ENCODE results near the gene CA12. TPM values are rescaled to one million over a fixed set of nuclear protein-coding genes. Genes with fewer than 3 reads are reported as not detected.

Gene CA12
- total RNA-seq = 76.0 and 93.6 TPM in 2 replicates

GRCh38 chr15:63381301-63382204, at the start of gene CA12:
CA12 (minus strand) TSS chr15:63381846; CDS start chr15:63381720, 126 bp downstream.

GRCh38 chr15:63277038-63277892, 104.4 kb downstream of the CA12 start, which contains the start of gene APH1B:
APH1B (plus strand) TSS chr15:63277605; CDS start chr15:63277624, 19 bp downstream.

Other genes with a start within 250 kb of the CA12 start
- gene RPS27L, start 224.4 kb downstream of the CA12 start, total RNA-seq = 378 and 515 TPM in 2 replicates
- gene RAB8B, start 192.2 kb downstream of the CA12 start, total RNA-seq = 47.4 and 66.6 TPM in 2 replicates
- 15.2 and 16.7 TPM in 2 replicates for gene APH1B, start 104.2 kb downstream of the CA12 start, total RNA-seq
- 26.4 and 35.5 TPM in 2 replicates for gene USP3, start 122.7 kb upstream of the CA12 start, total RNA-seq
- gene FBXL22, start 215.5 kb upstream of the CA12 start, total RNA-seq = 0.50 and 0.66 TPM in 2 replicates